Smooth muscle cell (in vitro differentiated cells): Measurements from ENCODE around the gene ANXA8. TPM values are rescaled to one million over a fixed set of nuclear protein-coding genes. Genes with fewer than 3 reads are reported as not detected.

Source experiments
- DNase-seq: peaks from one replicate; lab custom pipeline; 2025; ENCODE audit not compliant: unreplicated experiment; lab: John Stamatoyannopoulos, UW
- H2AFZ ChIP-seq: fragments of 200-600 bp; sonication (generic); 2 replicates; pipeline ENCODE4 v1.6.0; 2016; ENCODE audit warnings: antibody characterized with exemption, low read depth, mild to moderate bottlenecking
- H3F3A ChIP-seq: fragments of 200-600 bp; sonication (generic); 2 replicates; pipeline ENCODE4 v1.6.0; 2017; ENCODE audit warnings: antibody characterized with exemption, low read depth
- H3K27ac ChIP-seq: fragments of 200-600 bp; sonication (generic); 2 replicates; pipeline ENCODE4 v1.5.1; 2016; ENCODE audit warnings: low read depth, mild to moderate bottlenecking
- H3K27me3 ChIP-seq: fragments of 200-600 bp; sonication (generic); 2 replicates; pipeline ENCODE4 v1.6.1; 2016; ENCODE audit warnings: low read depth, mild to moderate bottlenecking
- H3K36me3 ChIP-seq: fragments of 200-600 bp; sonication (generic); 2 replicates; pipeline ENCODE4 v1.5.1; 2016; ENCODE audit warnings: low read depth
- H3K4me1 ChIP-seq: fragments of 200-600 bp; sonication (generic); 2 replicates; pipeline ENCODE4 v1.5.1; 2016; ENCODE audit warnings: low read depth
- H3K4me2 ChIP-seq: fragments of 200-600 bp; sonication (generic); 2 replicates; pipeline ENCODE4 v1.6.0; 2016; ENCODE audit warnings: mild to moderate bottlenecking
- H3K4me3 ChIP-seq: fragments of 200-600 bp; sonication (generic); 2 replicates; pipeline ENCODE4 v1.5.1; 2016; ENCODE audit warnings: mild to moderate bottlenecking
- H3K79me2 ChIP-seq: fragments of 200-600 bp; sonication (generic); 2 replicates; pipeline ENCODE4 v1.6.0; 2016; ENCODE audit warnings: low read depth, mild to moderate bottlenecking
- H3K9ac ChIP-seq: fragments of 200-600 bp; sonication (generic); 2 replicates; pipeline ENCODE4 v1.6.0; 2016; ENCODE audit warnings: low read depth
- H3K9me3 ChIP-seq: fragments of 200-600 bp; sonication (generic); replicated peaks from 2 replicates; pipeline ENCODE4 v1.5.1; 2016; ENCODE audit warnings: low read depth
- H4K20me1 ChIP-seq: fragments of 200-600 bp; sonication (generic); 2 replicates; pipeline ENCODE4 v1.6.0; 2016; ENCODE audit warnings: low read depth
- CTCF ChIP-seq: fragments of 200-600 bp; sonication (generic); IDR thresholded peaks from 2 replicates; pipeline ENCODE4 v1.5.1; 2017; ENCODE audit warnings: borderline replicate concordance, mild to moderate bottlenecking, antibody characterized with exemption; ENCODE audit not compliant: insufficient read depth, poor library complexity, severe bottlenecking
- WGBS: methylation state at CpG from one replicate; pipeline ENCODE4 v1.1.7; 2016; ENCODE audit warnings: low lambda C conversion rate; 5-methylcytosine and 5-hydroxymethylcytosine counted together
- polyA plus RNA-seq: library from polyadenylated mRNA; unstranded; fragments of >200 nt; fragmentation: Nextera tagmentation; extraction: Ambion mirVana; gene quantifications from 2 replicates; pipeline ENCODE4 v1.2.1, GENCODE V29; 2016
- total RNA-seq: library from RNA; depleted of rRNA; stranded (reverse); fragments of >200 nt; gene quantifications from 2 replicates; pipeline ENCODE4 v1.2.3, GENCODE V29; 2014

ANXA8 gene
- total and polyA plus RNA-seq, 2 experiments from 2014 or later, result 17.1 to 55.1 TPM

GRCh38 chr10:47449102-47449978 is 34.6 kb downstream of the ANXA8 start:
- Histone ChIP-seq H3K4me3 (no peak overlapping the region), H3K27ac (no peak overlapping the region), H3K9me3 (peaks cover 2% of the 10 kb centered on the region), H3K36me3 (no peaks in the 10 kb centered on the region), H3K27me3 (no peaks in the 10 kb centered on the region), H4K20me1 (no peaks in the 10 kb centered on the region), H3K79me2 (no peaks in the 10 kb centered on the region), H3K9ac (no peak overlapping the region), H3K4me1 (no peaks in the 10 kb centered on the region), H3K4me2 (no peak overlapping the region), H3F3A (no peaks in the 10 kb centered on the region), H2AFZ (no peak overlapping the region)
- DNase-seq, result no peak
- 90% methylated on average over 9 of the region's 9 CpGs for WGBS
- TF ChIP-seq CTCF, result no peak

- Histone ChIP-seq H3K4me2 (no peak overlapping the region), H2AFZ (no peak overlapping the region), H3K9ac (no peak overlapping the region), H3K4me3 (no peak overlapping the region), H3K27ac (no peak overlapping the region), H3F3A (no peaks in the 10 kb centered on the region), H3K4me1 (no peaks in the 10 kb centered on the region), H4K20me1 (no peaks in the 10 kb centered on the region), H3K36me3 (no peaks in the 10 kb centered on the region), H3K9me3 (peaks cover 2% of the 10 kb centered on the region), H3K79me2 (no peaks in the 10 kb centered on the region), H3K27me3 (no peaks in the 10 kb centered on the region)
- no peak for TF ChIP-seq CTCF
- DNase-seq, result no peak
- WGBS, result 86% methylated on average over 3 of the region's 3 CpGs
Measured at GRCh38 chr10:47447705-47448104, 36.2 kb downstream of the ANXA8 start.

- no peak overlapping the region for H3K9ac ChIP-seq
- no peak overlapping the region for H2AFZ ChIP-seq
- 93% methylated on average over 4 of the region's 4 CpGs for WGBS
- H3K9me3 ChIP-seq, result peaks cover 2% of the 10 kb centered on the region
- H3F3A ChIP-seq, result no peaks in the 10 kb centered on the region
- no peaks in the 10 kb centered on the region for H4K20me1 ChIP-seq
- H3K27me3 ChIP-seq, result no peaks in the 10 kb centered on the region
- H3K36me3 ChIP-seq, result no peaks in the 10 kb centered on the region
- no peak overlapping the region for H3K4me2 ChIP-seq
- H3K79me2 ChIP-seq, result no peaks in the 10 kb centered on the region
- no peak for DNase-seq
- no peak overlapping the region for H3K4me3 ChIP-seq
- no peaks in the 10 kb centered on the region for H3K4me1 ChIP-seq
- no peak for TF ChIP-seq CTCF
- H3K27ac ChIP-seq, result no peak overlapping the region
Measured at GRCh38 chr10:47447209-47447608, 36.7 kb downstream of the ANXA8 start.

GRCh38 chr10:47445720-47446119 is 38.2 kb downstream of the ANXA8 start:
- Histone ChIP-seq H3K9me3 (peaks cover 2% of the 10 kb centered on the region), H3K4me1 (no peaks in the 10 kb centered on the region), H3K27ac (no peak overlapping the region), H3K79me2 (no peaks in the 10 kb centered on the region), H3K4me3 (no peak overlapping the region), H3K4me2 (no peak overlapping the region), H4K20me1 (no peaks in the 10 kb centered on the region), H3K9ac (no peak overlapping the region), H2AFZ (no peak overlapping the region), H3K36me3 (no peaks in the 10 kb centered on the region), H3F3A (no peaks in the 10 kb centered on the region), H3K27me3 (no peaks in the 10 kb centered on the region)
- WGBS, result 82% methylated on average over 1 of the region's 1 CpG
- no peak for DNase-seq
- TF ChIP-seq CTCF, result no peak
